GM12873 (cell line): ENCODE measurements around the gene CST8.

ENCODE experiments used
- CTCF ChIP-seq: IDR thresholded peaks from 2 replicates; pipeline ENCODE4 v1.5.1; 2012; ENCODE audit warnings: low read depth, mild to moderate bottlenecking, moderate library complexity, low read length, control low read depth; ENCODE audit not compliant: insufficient read depth; ENCODE audit errors: missing control alignments

Gene CST8

GRCh38 chr20:23449421-23449820 is 41.5 kb upstream of the CST8 start:
- TF ChIP-seq CTCF = no peak

GRCh38 chr20:23450877-23451276 is 40.0 kb upstream of the CST8 start:
- TF ChIP-seq CTCF = no peak

GRCh38 chr20:23451956-23452487 is 38.9 kb upstream of the CST8 start:
- TF ChIP-seq CTCF = no peak

GRCh38 chr20:23452776-23453175 is 38.1 kb upstream of the CST8 start, which contains the start of gene CST11:
TSS of gene CST11 (minus strand) at chr20:23452876. CDS start at chr20:23452811, 65 bp downstream.
- TF ChIP-seq CTCF = no peak

- no peak for TF ChIP-seq CTCF
Measured at GRCh38 chr20:23453549-23454543, 37.1 kb upstream of the CST8 start.

- no peak for TF ChIP-seq CTCF
Measured at GRCh38 chr20:23454816-23455215, 36.1 kb upstream of the CST8 start.

GRCh38 chr20:23455639-23456038 is 35.3 kb upstream of the CST8 start:
- no peak for TF ChIP-seq CTCF
